GM23338 (cell line): ENCODE measurements around the gene ZNF383. TPM values are rescaled to one million over a fixed set of nuclear protein-coding genes. Genes with fewer than 3 reads are reported as not detected.

Experiments
- polyA plus RNA-seq: library from polyadenylated mRNA; unstranded; fragments of >200 nt; fragmentation: Nextera tagmentation; extraction: Ambion mirVana; gene quantifications from 2 replicates; pipeline ENCODE4 v1.2.1, GENCODE V29; 2016
- total RNA-seq: library from RNA; depleted of rRNA; stranded (reverse); fragments of >200 nt; shearing (Covaris generic); gene quantifications from 2 replicates; pipeline ENCODE4 v1.2.3, GENCODE V29; 2014; rRNA removed

The ZNF383 gene
- total and polyA plus RNA-seq, 2 experiments from 2014 or later, result 3.1 to 6.7 TPM

Other genes starting within 250 kb of the ZNF383 start
- gene ZNF420, start 139.8 kb upstream of the ZNF383 start, total RNA-seq, result 7.0 and 10.0 TPM in 2 replicates
- gene ZNF420, start 139.8 kb upstream of the ZNF383 start, polyA plus RNA-seq, result 6.7 and 8.4 TPM in 2 replicates
- 9.8 and 14.7 TPM in 2 replicates for gene ZNF585A, start 45.5 kb upstream of the ZNF383 start, total RNA-seq
- gene ZNF585A, start 45.5 kb upstream of the ZNF383 start, polyA plus RNA-seq, result 35.7 and 36.5 TPM in 2 replicates
- 10.3 and 11.7 TPM in 2 replicates for gene ZNF585B, start 7.7 kb upstream of the ZNF383 start, total RNA-seq
- gene ZNF585B, start 7.7 kb upstream of the ZNF383 start, polyA plus RNA-seq, result 3.6 and 4.0 TPM in 2 replicates
- gene ZNF527, start 152.9 kb downstream of the ZNF383 start, total RNA-seq, result 4.0 and 7.9 TPM in 2 replicates
- 0.97 and 1.5 TPM in 2 replicates for gene ZNF527, start 152.9 kb downstream of the ZNF383 start, polyA plus RNA-seq
- 17.5 and 18.7 TPM in 2 replicates for gene ZNF569, start 249.2 kb downstream of the ZNF383 start, total RNA-seq
- 6.4 and 7.9 TPM in 2 replicates for gene ZNF569, start 249.2 kb downstream of the ZNF383 start, polyA plus RNA-seq